HAP-1 (cell line): ENCODE measurements around the gene NPIPA1.
"Not testable (repeated sequence)": the region's sequence is repeated elsewhere in the genome, so short reads cannot be mapped to it uniquely, and the experiment has no call there.

ENCODE experiments used
- DNase-seq, 2 experiments: peaks; one replicate each; pipeline ENCODE4 v3.0.0-alpha.2; 2016 to 2020; ENCODE audit warnings: low spot score in 2 of 2
- H3K27me3 ChIP-seq: fragments of 250-450 bp; sonication (Bioruptor Pico); 2 replicates; pipeline ENCODE4 v1.5.1; 2020; ENCODE audit warnings: low read depth, mild to moderate bottlenecking, moderate library complexity
- H3K36me3 ChIP-seq: fragments of 250-450 bp; sonication (Bioruptor Pico); replicated peaks from 2 replicates; pipeline ENCODE4 v1.5.1; 2020; ENCODE audit warnings: mild to moderate bottlenecking
- H3K4me1 ChIP-seq: fragments of 250-450 bp; sonication (Bioruptor Pico); 2 replicates; pipeline ENCODE4 v1.5.1; 2020; ENCODE audit warnings: mild to moderate bottlenecking
- H3K4me3 ChIP-seq: fragments of 250-450 bp; sonication (Bioruptor Pico); 2 replicates; pipeline ENCODE4 v1.5.1; 2020; ENCODE audit warnings: mild to moderate bottlenecking, moderate library complexity
- H3K9me3 ChIP-seq: fragments of 250-450 bp; sonication (Bioruptor Pico); 2 replicates; pipeline ENCODE4 v1.5.1; 2020; ENCODE audit warnings: mild to moderate bottlenecking, moderate library complexity
- in situ Hi-C: fragments of 300-500 bp; cut with MboI; formaldehyde crosslinking; loops from 3 replicates; pipeline ENCODE4 v1.14.3; 2020; ENCODE audit warnings: low sequenced_read_pairs, inconsistent platforms, mixed read lengths

NPIPA1 gene

DNA sequence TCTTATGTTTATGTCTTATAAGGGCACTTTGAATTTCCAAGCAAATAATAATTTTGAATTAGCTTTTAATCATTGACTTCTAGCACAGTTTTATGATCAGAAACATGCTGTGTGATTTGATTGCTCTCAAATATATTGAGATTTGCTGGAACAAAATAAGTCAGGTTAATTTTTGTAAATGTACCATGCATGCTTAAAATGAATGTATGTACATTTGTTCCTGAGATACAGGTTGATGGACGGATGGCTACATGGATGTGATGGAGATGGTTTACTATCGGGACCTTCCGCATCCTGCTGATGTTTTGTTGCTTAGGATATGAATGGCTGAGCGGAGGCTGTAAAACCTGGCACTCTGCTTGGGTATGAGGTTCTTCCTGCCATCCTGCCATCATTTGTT, at the start of gene NPIPA1:
NPIPA1 (plus strand) TSS at position 301 of the 400 bp plus-strand sequence; CDS start at position 301, 0 bp downstream.
- in situ Hi-C loops: not testable (repeated sequence)

DNA sequence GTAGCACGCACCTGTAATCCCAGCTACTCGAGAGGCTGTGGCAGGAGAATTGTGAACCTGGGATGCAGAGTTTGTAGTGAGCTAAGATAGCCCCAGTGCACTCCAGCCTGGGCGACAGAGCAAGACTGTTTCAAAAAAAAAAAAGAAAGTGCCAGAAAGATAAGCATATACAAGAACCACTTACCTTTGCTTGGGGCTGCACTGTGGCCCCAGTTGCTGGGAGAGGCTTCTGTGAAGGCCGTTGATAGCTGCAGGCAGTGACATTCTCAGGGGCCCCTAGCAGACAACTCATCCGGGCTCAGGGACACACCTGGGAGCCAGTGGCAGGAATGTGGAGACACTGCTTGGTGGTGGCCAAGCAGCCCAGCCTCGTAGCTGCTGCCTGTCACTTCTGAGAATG, 45.1 kb upstream of the NPIPA1 start:
- H3K27me3 ChIP-seq, H3K4me1 ChIP-seq, in situ Hi-C loops, H3K4me3 ChIP-seq, H3K9me3 ChIP-seq, H3K36me3 ChIP-seq, DNase-seq: not testable (repeated sequence)

More for the DNA sequence above, at the start of gene NPIPA1:
- not testable (repeated sequence) for H3K4me3 ChIP-seq, DNase-seq, H3K4me1 ChIP-seq, H3K27me3 ChIP-seq, H3K36me3 ChIP-seq, H3K9me3 ChIP-seq

DNA sequence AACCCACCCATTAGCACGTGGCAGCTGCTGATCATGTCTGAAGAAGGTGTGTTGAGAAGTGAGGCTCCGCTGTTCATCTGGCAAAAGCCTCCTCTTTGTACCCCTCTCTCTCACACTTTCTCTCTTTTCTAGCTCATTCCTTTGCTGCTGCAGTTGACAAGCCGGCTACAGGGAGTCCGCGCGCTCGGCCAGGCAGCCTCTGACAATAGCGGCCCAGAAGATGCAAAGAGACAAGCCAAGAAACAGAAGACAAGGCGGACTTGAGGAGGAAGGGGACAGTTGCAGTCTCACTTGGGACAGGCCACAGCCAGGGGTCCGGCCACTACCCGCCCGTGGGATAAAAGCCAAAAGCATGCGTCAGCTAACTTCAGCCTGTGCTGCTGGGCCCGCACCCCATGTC, 41.9 kb upstream of the NPIPA1 start:
- in situ Hi-C loops, DNase-seq, H3K27me3 ChIP-seq, H3K4me3 ChIP-seq, H3K9me3 ChIP-seq, H3K4me1 ChIP-seq, H3K36me3 ChIP-seq: not testable (repeated sequence)

DNA sequence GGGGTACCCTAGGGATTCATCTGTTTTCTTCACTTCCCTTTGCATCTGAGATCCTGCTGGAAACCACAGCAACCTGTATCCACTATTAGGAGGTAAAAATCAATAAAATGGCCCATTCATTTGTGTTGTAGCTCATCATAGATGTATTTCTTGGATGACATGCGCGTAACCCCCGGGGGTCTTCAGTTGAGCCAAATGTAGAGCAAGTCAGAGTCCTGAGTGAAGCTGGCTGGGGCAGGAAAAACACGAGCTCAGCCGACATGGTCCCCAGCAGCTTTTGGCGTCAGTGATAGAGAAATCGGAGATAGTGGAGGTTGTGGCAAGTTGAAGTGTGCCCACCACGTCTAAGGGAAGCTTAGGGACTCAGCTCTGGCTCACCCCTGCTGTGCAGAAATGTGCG, 41.2 kb upstream of the NPIPA1 start:
- DNase-seq, H3K36me3 ChIP-seq, H3K9me3 ChIP-seq, H3K4me3 ChIP-seq, in situ Hi-C loops, H3K4me1 ChIP-seq, H3K27me3 ChIP-seq: not testable (repeated sequence)

DNA sequence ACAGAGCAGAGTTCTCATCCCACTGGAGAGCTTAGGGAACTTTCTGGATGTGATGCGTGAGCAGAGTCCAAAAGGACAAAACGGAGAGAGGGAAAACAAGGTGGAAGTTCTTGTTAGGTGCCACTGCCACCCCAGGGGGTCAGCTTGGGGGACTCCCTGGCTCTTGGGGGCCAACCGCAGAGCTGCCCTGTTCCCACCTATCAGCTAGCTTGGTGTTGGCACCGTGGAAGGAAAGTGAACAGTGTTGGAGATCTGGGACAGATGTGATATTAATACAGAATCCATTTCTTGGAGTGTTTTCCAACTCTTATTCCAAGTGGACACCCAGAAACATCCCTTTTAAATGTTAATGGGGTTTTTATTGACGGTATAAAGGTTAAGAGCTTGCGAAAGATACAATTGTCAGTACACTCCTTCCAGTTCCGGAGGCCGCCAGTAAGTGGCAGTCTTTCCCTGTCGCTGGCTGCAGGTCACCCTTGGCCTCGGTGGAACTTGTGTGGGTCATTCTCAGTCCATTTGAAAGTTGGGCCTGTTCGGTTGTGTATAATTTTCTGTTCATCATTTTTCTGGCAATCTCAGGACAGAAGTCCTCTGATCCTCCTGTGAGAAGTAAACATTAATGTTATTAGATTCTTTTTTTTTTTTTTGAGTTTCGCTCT, 40.1 kb upstream of the NPIPA1 start:
- DNase-seq, H3K4me1 ChIP-seq, H3K27me3 ChIP-seq, H3K36me3 ChIP-seq, H3K4me3 ChIP-seq, in situ Hi-C loops, H3K9me3 ChIP-seq: not testable (repeated sequence)

DNA sequence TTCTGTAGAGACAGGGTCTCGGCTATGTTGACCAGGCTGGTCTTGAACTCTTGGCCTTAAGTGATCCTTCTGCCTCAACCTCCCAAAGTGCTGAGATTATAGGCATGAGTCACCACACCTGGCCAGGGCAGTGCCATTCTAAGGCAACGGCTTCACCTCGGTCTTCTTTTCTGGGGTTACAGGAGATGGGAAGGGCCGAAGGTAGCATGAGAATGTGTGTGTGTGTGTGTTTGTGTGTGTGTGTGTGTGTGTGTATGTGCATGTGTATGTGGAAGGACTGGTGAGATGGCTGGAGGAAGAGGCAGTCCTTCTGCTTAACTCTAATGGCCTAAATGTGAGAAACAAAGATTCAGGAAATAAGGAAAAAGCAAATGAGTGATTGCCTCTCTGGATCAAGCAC, 39.1 kb upstream of the NPIPA1 start:
- in situ Hi-C loops, DNase-seq, H3K4me3 ChIP-seq, H3K9me3 ChIP-seq, H3K27me3 ChIP-seq, H3K36me3 ChIP-seq, H3K4me1 ChIP-seq: not testable (repeated sequence)

DNA sequence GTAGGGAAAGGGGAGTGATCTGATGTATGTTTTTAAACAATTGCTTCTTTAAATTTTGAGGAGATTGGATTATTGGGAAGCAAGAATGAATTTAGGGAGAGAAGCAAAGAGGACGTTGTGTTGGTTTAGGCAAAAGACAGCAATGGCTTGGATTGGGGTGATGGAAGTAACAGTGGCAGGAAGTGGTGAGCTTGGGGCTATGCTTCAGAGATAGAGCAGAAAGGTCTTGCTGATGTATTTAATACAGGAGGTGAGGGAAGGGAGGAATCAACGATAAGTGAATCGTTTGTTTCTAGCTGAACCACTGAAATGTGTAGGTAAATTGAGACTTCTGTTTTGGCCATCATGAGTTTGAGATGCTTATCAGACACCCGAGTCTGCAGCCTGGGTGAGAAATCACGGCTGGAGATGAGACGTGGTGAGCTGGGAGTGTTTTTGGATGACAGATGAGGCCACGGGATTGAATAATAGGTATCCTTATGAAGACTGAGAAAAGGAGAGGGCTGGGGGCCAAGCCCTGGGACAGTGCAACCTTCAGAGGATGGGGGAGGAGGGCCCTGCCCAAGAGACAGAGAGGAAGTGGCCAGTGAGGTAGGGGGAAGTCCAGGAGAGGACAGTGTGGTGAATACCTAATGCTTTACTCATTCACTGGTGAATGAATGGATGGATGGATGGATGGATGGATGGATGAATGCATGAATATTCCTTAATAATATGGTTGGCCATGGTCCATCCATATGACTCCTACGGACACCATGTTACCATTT, 33.9 kb upstream of the NPIPA1 start:
- H3K9me3 ChIP-seq: not testable (repeated sequence)

GRCh38 chr16:14909744-14910143, 27.5 kb upstream of the NPIPA1 start:
- DNase-seq, in situ Hi-C loops, H3K27me3 ChIP-seq, H3K9me3 ChIP-seq, H3K4me3 ChIP-seq, H3K4me1 ChIP-seq, H3K36me3 ChIP-seq: not testable (repeated sequence)

More for the DNA sequence above, 33.9 kb upstream of the NPIPA1 start:
- H3K4me3 ChIP-seq, DNase-seq, H3K27me3 ChIP-seq, H3K36me3 ChIP-seq, in situ Hi-C loops, H3K4me1 ChIP-seq: not testable (repeated sequence)

GRCh38 chr16:14910833-14911629, 26.2 kb upstream of the NPIPA1 start:
- H3K36me3 ChIP-seq, DNase-seq, H3K4me1 ChIP-seq, H3K4me3 ChIP-seq, H3K9me3 ChIP-seq, in situ Hi-C loops, H3K27me3 ChIP-seq: not testable (repeated sequence)

DNA sequence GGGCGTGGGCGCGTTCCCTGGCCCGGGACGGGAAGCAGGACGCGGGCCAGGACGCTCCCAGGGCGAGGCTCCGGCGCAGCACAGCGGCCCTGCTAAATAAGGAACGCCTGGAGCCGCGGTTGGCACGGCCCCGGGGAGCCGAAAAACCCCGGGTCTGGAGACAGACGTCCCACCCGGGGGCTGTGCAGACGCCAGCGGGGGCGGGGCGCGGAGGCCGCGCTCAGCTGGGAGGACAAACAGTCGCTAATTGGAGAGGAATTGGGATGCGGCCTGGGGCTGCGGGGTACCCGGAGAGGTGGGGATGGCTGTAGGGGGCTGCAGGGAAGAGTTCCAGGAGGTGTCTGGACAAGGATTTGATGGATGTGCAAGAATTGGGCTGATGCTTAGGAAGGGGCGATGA, 25.3 kb upstream of the NPIPA1 start:
- H3K9me3 ChIP-seq, in situ Hi-C loops, H3K4me1 ChIP-seq, H3K27me3 ChIP-seq, H3K36me3 ChIP-seq: not testable (repeated sequence)
- peak in 1 of 2 experiments; percentile 53 for DNase-seq
- H3K4me3 ChIP-seq: peak overlapping the region; percentile 32

DNA sequence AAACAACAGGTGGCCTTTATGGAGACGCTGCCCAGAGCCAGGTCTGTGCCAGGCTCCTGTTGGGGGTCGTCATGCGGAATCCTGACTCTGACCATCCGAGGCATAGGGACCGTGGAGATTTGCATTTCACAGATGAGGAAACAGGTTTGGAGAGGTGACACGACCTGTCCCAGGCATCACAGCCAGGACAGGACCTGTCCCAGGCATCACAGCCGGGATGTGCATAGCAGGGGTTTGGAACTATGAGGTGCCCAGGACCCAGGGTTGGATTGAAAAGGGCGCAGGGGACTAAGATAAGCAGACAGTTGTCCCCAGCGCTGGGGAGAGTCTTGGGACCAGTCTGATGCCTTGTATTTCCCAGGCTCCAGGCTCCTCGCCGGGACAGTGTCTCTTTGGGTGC, 24.7 kb upstream of the NPIPA1 start:
- H3K36me3 ChIP-seq, DNase-seq, H3K27me3 ChIP-seq, H3K4me1 ChIP-seq, in situ Hi-C loops, H3K4me3 ChIP-seq, H3K9me3 ChIP-seq: not testable (repeated sequence)

- DNase-seq, H3K36me3 ChIP-seq, H3K4me1 ChIP-seq, H3K27me3 ChIP-seq, in situ Hi-C loops, H3K4me3 ChIP-seq, H3K9me3 ChIP-seq: not testable (repeated sequence)
Measured at GRCh38 chr16:14918504-14918903, 18.7 kb upstream of the NPIPA1 start.

GRCh38 chr16:14919837-14920600, 17.2 kb upstream of the NPIPA1 start:
- H3K27me3 ChIP-seq, in situ Hi-C loops: not testable (repeated sequence)

More at GRCh38 chr16:14919837-14920600, 17.2 kb upstream of the NPIPA1 start:
- H3K9me3 ChIP-seq, H3K4me3 ChIP-seq, H3K4me1 ChIP-seq, H3K36me3 ChIP-seq, DNase-seq: not testable (repeated sequence)
